ENCODE data around the gene ACTL8. TPM values are rescaled to one million over a fixed set of nuclear protein-coding genes. Genes with fewer than 3 reads are reported as not detected.

ACTL8 gene
- total RNA-seq, 2 experiments from 2014 or later, result 0.09 TPM; not detected in 1

- Mint-ChIP-seq H3K27ac (no peak overlapping the region), H3K36me3 (ENCODE audit: low read depth) (no peaks in the 10 kb centered on the region), H3K4me3 (no peak overlapping the region), H3K4me1 (no peaks in the 10 kb centered on the region), H3K9me3 (ENCODE audit: low read depth) (no peaks in the 10 kb centered on the region), H3K27me3 (peaks cover 6% of the 10 kb centered on the region)
- CTCF ChIA-PET, result no interaction called here
- intact Hi-C loops (cut with DNase I, micrococcal nuclease), result no loop called here
- DNase-seq (no peak), ATAC-seq (no peak)
- POLR2A ChIA-PET, result no interaction called here
Measured at GRCh38 chr1:17841944-17842343, 86.8 kb downstream of the ACTL8 start.

GRCh38 chr1:17842686-17843085, 87.6 kb downstream of the ACTL8 start:
- intact Hi-C loops (cut with DNase I, micrococcal nuclease), result no loop called here
- H3K9me3 Mint-ChIP-seq (ENCODE audit: low read depth), result no peaks in the 10 kb centered on the region
- ATAC-seq, result no peak
- no peak for DNase-seq
- H3K4me1 Mint-ChIP-seq, result no peaks in the 10 kb centered on the region
- H3K27ac Mint-ChIP-seq, result no peak overlapping the region
- ChIA-PET POLR2A (no interaction called here), CTCF (no interaction called here)
- H3K36me3 Mint-ChIP-seq (ENCODE audit: low read depth), result no peaks in the 10 kb centered on the region
- peaks cover 9% of the 10 kb centered on the region for H3K27me3 Mint-ChIP-seq
- H3K4me3 Mint-ChIP-seq, result no peak overlapping the region

- intact Hi-C loops (cut with DNase I, micrococcal nuclease), result no loop called here
- DNase-seq (no peak), ATAC-seq (no peak)
- POLR2A ChIA-PET, result no interaction called here
- Mint-ChIP-seq H3K4me3 (no peak overlapping the region), H3K27ac (no peak overlapping the region), H3K4me1 (no peaks in the 10 kb centered on the region), H3K36me3 (ENCODE audit: low read depth) (no peaks in the 10 kb centered on the region), H3K27me3 (peaks cover 11% of the 10 kb centered on the region), H3K9me3 (ENCODE audit: low read depth) (no peaks in the 10 kb centered on the region)
- CTCF ChIA-PET, result no interaction called here
Measured at GRCh38 chr1:17844185-17844826, 89.2 kb downstream of the ACTL8 start.

GRCh38 chr1:17845583-17845982, 90.5 kb downstream of the ACTL8 start:
- Mint-ChIP-seq H3K9me3 (ENCODE audit: low read depth) (peaks cover 3% of the 10 kb centered on the region), H3K27ac (no peak overlapping the region), H3K36me3 (ENCODE audit: low read depth) (no peaks in the 10 kb centered on the region), H3K4me3 (no peak overlapping the region), H3K27me3 (peaks cover 11% of the 10 kb centered on the region), H3K4me1 (no peaks in the 10 kb centered on the region)
- CTCF ChIA-PET, result no interaction called here
- intact Hi-C loops (cut with DNase I, micrococcal nuclease), result no loop called here
- no peak for ATAC-seq
- no peak for DNase-seq
- POLR2A ChIA-PET, result no interaction called here

- Mint-ChIP-seq H3K9me3 (ENCODE audit: low read depth) (peaks cover 3% of the 10 kb centered on the region), H3K4me3 (no peak overlapping the region), H3K4me1 (no peaks in the 10 kb centered on the region), H3K36me3 (ENCODE audit: low read depth) (no peaks in the 10 kb centered on the region), H3K27me3 (peaks cover 11% of the 10 kb centered on the region), H3K27ac (no peak overlapping the region)
- ChIA-PET CTCF (no interaction called here), POLR2A (no interaction called here)
- ATAC-seq (no peak), DNase-seq (no peak)
- intact Hi-C loops (cut with DNase I, micrococcal nuclease), result no loop called here
Measured at GRCh38 chr1:17846341-17846740, 91.2 kb downstream of the ACTL8 start.

- DNase-seq (no peak), ATAC-seq (no peak)
- H3K4me3 Mint-ChIP-seq, result no peak overlapping the region
- peaks cover 3% of the 10 kb centered on the region for H3K9me3 Mint-ChIP-seq (ENCODE audit: low read depth)
- H3K27ac Mint-ChIP-seq, result no peak overlapping the region
- intact Hi-C loops (cut with DNase I, micrococcal nuclease), result no loop called here
- CTCF ChIA-PET, result no interaction called here
- no peaks in the 10 kb centered on the region for H3K4me1 Mint-ChIP-seq
- POLR2A ChIA-PET, result no interaction called here
- peaks cover 11% of the 10 kb centered on the region for H3K27me3 Mint-ChIP-seq
- H3K36me3 Mint-ChIP-seq (ENCODE audit: low read depth), result no peaks in the 10 kb centered on the region
Measured at GRCh38 chr1:17847111-17847510, 92.0 kb downstream of the ACTL8 start.

GRCh38 chr1:17849216-17849615, 94.1 kb downstream of the ACTL8 start:
- CTCF ChIA-PET, result no interaction called here
- H3K27me3 Mint-ChIP-seq, result peaks cover 5% of the 10 kb centered on the region

GRCh38 chr1:17851056-17851455, 95.9 kb downstream of the ACTL8 start:
- no peak overlapping the region for H3K27ac Mint-ChIP-seq
- H3K36me3 Mint-ChIP-seq (ENCODE audit: low read depth), result no peaks in the 10 kb centered on the region
- intact Hi-C loops (cut with DNase I, micrococcal nuclease), result loop anchor here in 1 of 2 experiments (5.0 kb wide), 1 partner anchor 116 kb away; no protein-coding TSS in a partner anchor
- no peaks in the 10 kb centered on the region for H3K4me1 Mint-ChIP-seq
- no peak for ATAC-seq
- H3K4me3 Mint-ChIP-seq, result no peak overlapping the region
- POLR2A ChIA-PET, result no interaction called here
- no peak for DNase-seq
- H3K9me3 Mint-ChIP-seq (ENCODE audit: low read depth), result peaks cover 3% of the 10 kb centered on the region
- CTCF ChIA-PET, result interaction anchor here (0.6 kb wide), 1 partner anchor 970 kb away, joined by 3 read pairs; no protein-coding TSS in a partner anchor
- peaks cover 7% of the 10 kb centered on the region for H3K27me3 Mint-ChIP-seq

More at GRCh38 chr1:17849216-17849615, 94.1 kb downstream of the ACTL8 start:
- DNase-seq (no peak), ATAC-seq (no peak)
- Mint-ChIP-seq H3K9me3 (ENCODE audit: low read depth) (peaks cover 3% of the 10 kb centered on the region), H3K4me3 (no peak overlapping the region), H3K27ac (no peak overlapping the region), H3K36me3 (ENCODE audit: low read depth) (no peaks in the 10 kb centered on the region), H3K4me1 (no peaks in the 10 kb centered on the region)
- intact Hi-C loops (cut with DNase I, micrococcal nuclease), result no loop called here
- POLR2A ChIA-PET, result no interaction called here

GRCh38 chr1:17852383-17852782, 97.2 kb downstream of the ACTL8 start:
- ATAC-seq, result no peak
- no peaks in the 10 kb centered on the region for H3K36me3 Mint-ChIP-seq (ENCODE audit: low read depth)
- CTCF ChIA-PET, result no interaction called here

GRCh38 chr1:17853241-17853935, 98.3 kb downstream of the ACTL8 start:
- no peak overlapping the region for H3K27ac Mint-ChIP-seq
- no peaks in the 10 kb centered on the region for H3K4me1 Mint-ChIP-seq
- CTCF ChIA-PET, result no interaction called here
- POLR2A ChIA-PET, result no interaction called here
- peaks cover 3% of the 10 kb centered on the region for H3K9me3 Mint-ChIP-seq (ENCODE audit: low read depth)
- no peak for DNase-seq
- no peaks in the 10 kb centered on the region for H3K36me3 Mint-ChIP-seq (ENCODE audit: low read depth)
- no peak for ATAC-seq
- no peak overlapping the region for H3K4me3 Mint-ChIP-seq
- H3K27me3 Mint-ChIP-seq, result peaks cover 2% of the 10 kb centered on the region
- intact Hi-C loops (cut with DNase I, micrococcal nuclease), result loop anchor here in 1 of 2 experiments (5.0 kb wide), 1 partner anchor 114 kb away; no protein-coding TSS in a partner anchor

More at GRCh38 chr1:17852383-17852782, 97.2 kb downstream of the ACTL8 start:
- DNase-seq, result no peak
- intact Hi-C loops (cut with DNase I, micrococcal nuclease), result loop anchor here in 1 of 2 experiments (5.0 kb wide), 1 partner anchor 115 kb away; no protein-coding TSS in a partner anchor
- Mint-ChIP-seq H3K27me3 (peaks cover 6% of the 10 kb centered on the region), H3K9me3 (ENCODE audit: low read depth) (peaks cover 3% of the 10 kb centered on the region), H3K4me1 (no peaks in the 10 kb centered on the region), H3K27ac (no peak overlapping the region), H3K4me3 (no peak overlapping the region)
- POLR2A ChIA-PET, result no interaction called here

GRCh38 chr1:17856496-17857108, 101.5 kb downstream of the ACTL8 start:
- POLR2A ChIA-PET, result interaction anchor here (0.6 kb wide), 1 partner anchor 157 kb away, joined by 6 read pairs; no protein-coding TSS in a partner anchor
- intact Hi-C loops (cut with DNase I, micrococcal nuclease), result no loop called here
- no peak overlapping the region for H3K4me3 Mint-ChIP-seq
- no peak overlapping the region for H3K27ac Mint-ChIP-seq
- no peaks in the 10 kb centered on the region for H3K36me3 Mint-ChIP-seq (ENCODE audit: low read depth)
- DNase-seq, result no peak
- CTCF ChIA-PET, result interaction anchor here (0.6 kb wide), 1 partner anchor 9 kb away, joined by 3 read pairs; no protein-coding TSS in a partner anchor
- H3K4me1 Mint-ChIP-seq, result no peaks in the 10 kb centered on the region
- no peak for ATAC-seq
- no peaks in the 10 kb centered on the region for H3K9me3 Mint-ChIP-seq (ENCODE audit: low read depth)
- H3K27me3 Mint-ChIP-seq, result peaks cover 5% of the 10 kb centered on the region

- intact Hi-C loops (cut with DNase I, micrococcal nuclease), result no loop called here
- ATAC-seq, result no peak
- H3K9me3 Mint-ChIP-seq (ENCODE audit: low read depth), result no peaks in the 10 kb centered on the region
Measured at GRCh38 chr1:17857109-17857499, 102.0 kb downstream of the ACTL8 start.

More at GRCh38 chr1:17857109-17857499, 102.0 kb downstream of the ACTL8 start:
- H3K36me3 Mint-ChIP-seq (ENCODE audit: low read depth), result no peaks in the 10 kb centered on the region
- peaks cover 6% of the 10 kb centered on the region for H3K27me3 Mint-ChIP-seq
- POLR2A ChIA-PET, result interaction anchor here (0.6 kb wide), 1 partner anchor 157 kb away, joined by 6 read pairs; no protein-coding TSS in a partner anchor
- H3K4me1 Mint-ChIP-seq, result no peaks in the 10 kb centered on the region
- DNase-seq, result no peak
- H3K4me3 Mint-ChIP-seq, result no peak overlapping the region
- no peak overlapping the region for H3K27ac Mint-ChIP-seq
- CTCF ChIA-PET, result no interaction called here
